Mammary epithelial cell (primary cell): Measurements from ENCODE around the gene PTCD3.

Source experiments
- CTCF ChIP-seq, 2 donors: IDR thresholded peaks in 1 of 2; conservative IDR thresholded peaks in 1 of 2; 2 replicates each; pipeline ENCODE4 v1.5.1; 2011 to 2012; ENCODE audit warnings: inconsistent platforms in 2 of 2, low read length in 2 of 2, mild to moderate bottlenecking in 2 of 2, control low read depth in 1 of 2, low read depth in 1 of 2; ENCODE audit not compliant: insufficient read depth in 1 of 2; ENCODE audit errors: extremely low read depth in 1 of 2
- EZH2 ChIP-seq: IDR thresholded peaks from 2 replicates; pipeline ENCODE4 v1.6.1; 2012; ENCODE audit warnings: low read length, inconsistent platforms, borderline replicate concordance

GRCh38 chr2:86185517-86186212 lies 79.6 kb downstream of the PTCD3 start:
- TF ChIP-seq CTCF (conservative IDR thresholded peaks at IDR 0.05 in 1 of 2, IDR thresholded peaks at IDR 0.05 in 1 of 2; ENCODE audit: extremely low read depth in 1 of 2, insufficient read depth in 1 of 2, low read depth in 1 of 2, low read length in 2 of 2) = no peak
- TF ChIP-seq EZH2 = no peak
